Transverse colon (tissue), 4 donors: Measurements from ENCODE around the gene ANO3. TPM values are rescaled to one million over a fixed set of nuclear protein-coding genes. Genes with fewer than 3 reads are reported as not detected.

Experiments
- DNase-seq: peaks from one replicate; pipeline ENCODE4 v3.0.0-alpha.2; 2019
- H3K27ac ChIP-seq, 4 donors: fragments of 200-600 bp; sonication (generic); 2 replicates each; pipeline ENCODE4 v1.5.1; 2016 to 2018; ENCODE audit warnings: inconsistent platforms in 4 of 4
- H3K27me3 ChIP-seq: fragments of 200-600 bp; sonication (generic); 2 replicates; pipeline ENCODE4 v1.5.1; 2017; ENCODE audit warnings: inconsistent platforms
- H3K36me3 ChIP-seq, 4 donors: fragments of 200-600 bp; sonication (generic); 2 replicates each; pipeline ENCODE4 v1.5.1; 2017 to 2019; ENCODE audit warnings: inconsistent platforms in 4 of 4
- H3K4me1 ChIP-seq, 4 donors: fragments of 200-600 bp; sonication (generic); 2 replicates each; pipeline ENCODE4 v1.5.1; 2017 to 2020; ENCODE audit warnings: inconsistent platforms in 4 of 4
- H3K4me3 ChIP-seq, 4 donors: fragments of 200-600 bp; sonication (generic); 1 replicate in 1 of 4; 2 replicates in 3 of 4; pipeline versions ENCODE4 v1.5.1 to v1.6.1; 2017 to 2019; ENCODE audit warnings: inconsistent platforms in 4 of 4
- H3K9me3 ChIP-seq, 2 donors: fragments of 200-600 bp; sonication (generic); 2 replicates each; pipeline ENCODE4 v1.5.1; 2017 to 2019; ENCODE audit warnings: inconsistent platforms in 2 of 2
- EP300 ChIP-seq: sonication (generic); formaldehyde crosslinking; IDR thresholded peaks from one replicate; pipeline ENCODE4 v1.6.1; 2017; ENCODE audit warnings: antibody characterized with exemption, low read depth
- POLR2A ChIP-seq: fragments of 450-650 bp; IDR thresholded peaks from one replicate; pipeline ENCODE4 v1.6.1; 2016; ENCODE audit warnings: antibody characterized with exemption, mild to moderate bottlenecking, moderate library complexity
- POLR2AphosphoS5 ChIP-seq, 3 donors: sonication (generic); formaldehyde crosslinking; IDR thresholded peaks; one replicate each; pipeline ENCODE4 v1.6.1; 2016; ENCODE audit warnings: antibody characterized with exemption in 3 of 3
- WGBS, 2 donors: methylation state at CpG; one replicate each; pipeline ENCODE4 v1.1.5; 2018; ENCODE audit warnings: low coverage in 1 of 2; 5-methylcytosine and 5-hydroxymethylcytosine counted together
- in situ Hi-C, 4 donors: fragments of 200-750 bp; cut with MboI; loops; one replicate each; pipeline versions ENCODE4 v1.15.0 to v1.15.1; 2017; ENCODE audit warnings: low sequenced_read_pairs in 3 of 4, low pct_ligation_motif_present in 1 of 4, low pct_unique_long_range_greater_than_20kb in 1 of 4
- intact Hi-C: fragments of 100-400 bp; cut with DNase I; formaldehyde crosslinking; loops from one replicate; pipeline ENCODE4 v1.15.1; 2023; ENCODE audit warnings: low total_unique reads
- total RNA-seq, 4 donors: library from RNA; depleted of rRNA; stranded (reverse); fragments of >200 nt; gene quantifications; one replicate each; pipeline ENCODE4 v1.1.0, GENCODE V29; 2016
- TF ChIP-seq, protein P1 (sequence below), 5 experiments: fragments of 200-600 bp in 3 of 5; fragments of 450-650 bp in 2 of 5; sonication (generic) in 3 of 5; IDR thresholded peaks; 1 replicate in 2 of 5; 2 replicates in 3 of 5; pipeline ENCODE4 v1.5.1; 2016 to 2017; ENCODE audit warnings: antibody characterized with exemption in 5 of 5, inconsistent platforms in 3 of 5, mild to moderate bottlenecking in 2 of 5, moderate library complexity in 1 of 5

Gene ANO3
- total RNA-seq, 4 donors from 2014 or later, result 0.16 to 0.55 TPM; not detected in 2

DNA sequence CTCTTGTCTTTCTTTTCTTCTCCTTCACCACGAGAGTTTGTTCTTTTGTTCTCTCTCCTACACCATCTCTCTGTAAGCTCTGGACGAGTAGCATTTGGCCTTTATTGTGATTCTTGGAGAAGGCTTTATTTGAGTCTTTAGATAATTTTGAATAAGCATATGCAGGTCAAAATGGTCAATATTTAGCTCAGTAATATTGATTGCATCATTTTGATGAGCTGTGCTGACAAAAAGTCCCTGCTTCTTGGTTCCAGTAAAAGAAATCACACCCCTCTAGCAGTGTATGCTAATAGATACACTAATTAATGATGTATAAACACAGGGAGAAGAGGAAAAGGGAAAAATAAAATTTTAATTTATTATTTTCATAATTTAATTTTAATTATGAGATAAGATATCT, 266.0 kb downstream of the ANO3 start:
- DNase-seq, result no peak

DNA sequence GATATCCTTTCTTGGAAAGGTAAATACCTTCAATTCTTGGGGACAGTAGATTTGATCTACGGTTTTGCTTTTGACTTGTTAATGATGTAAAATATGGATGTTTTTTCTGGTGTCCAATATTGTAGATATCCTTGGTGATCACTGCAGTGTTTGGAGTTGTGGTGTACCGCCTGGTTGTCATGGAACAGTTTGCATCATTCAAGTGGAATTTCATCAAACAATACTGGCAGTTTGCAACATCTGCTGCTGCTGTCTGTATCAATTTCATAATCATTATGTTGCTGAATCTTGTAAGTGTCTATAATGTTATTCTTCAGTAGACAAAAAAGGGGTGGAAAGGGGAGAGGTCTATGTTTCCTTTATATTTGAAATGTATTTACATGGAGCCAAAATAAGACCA, 267.5 kb downstream of the ANO3 start:
- 65 to 86% methylated on average over 2 of the region's 2 CpGs for WGBS, 2 donors
- DNase-seq, result no peak
- intact Hi-C loops, result no loop called here

More for the DNA sequence above, 266.0 kb downstream of the ANO3 start:
- 72 to 87% methylated on average over 2 of the region's 2 CpGs for WGBS, 2 donors
- Histone ChIP-seq H3K27me3 (no peaks in the 10 kb centered on the region), H3K36me3 (no peaks in the 10 kb centered on the region), H3K4me3 (no peak overlapping the region), H3K4me1 (no peaks in the 10 kb centered on the region), H3K9me3 (no peaks in the 10 kb centered on the region), H3K27ac (no peak overlapping the region)
- intact Hi-C loops (no loop called here), in situ Hi-C loops (no loop called here)
- TF ChIP-seq POLR2AphosphoS5 (IDR thresholded peaks at IDR 0.05), result no peak
- TF ChIP-seq, protein P1, sequence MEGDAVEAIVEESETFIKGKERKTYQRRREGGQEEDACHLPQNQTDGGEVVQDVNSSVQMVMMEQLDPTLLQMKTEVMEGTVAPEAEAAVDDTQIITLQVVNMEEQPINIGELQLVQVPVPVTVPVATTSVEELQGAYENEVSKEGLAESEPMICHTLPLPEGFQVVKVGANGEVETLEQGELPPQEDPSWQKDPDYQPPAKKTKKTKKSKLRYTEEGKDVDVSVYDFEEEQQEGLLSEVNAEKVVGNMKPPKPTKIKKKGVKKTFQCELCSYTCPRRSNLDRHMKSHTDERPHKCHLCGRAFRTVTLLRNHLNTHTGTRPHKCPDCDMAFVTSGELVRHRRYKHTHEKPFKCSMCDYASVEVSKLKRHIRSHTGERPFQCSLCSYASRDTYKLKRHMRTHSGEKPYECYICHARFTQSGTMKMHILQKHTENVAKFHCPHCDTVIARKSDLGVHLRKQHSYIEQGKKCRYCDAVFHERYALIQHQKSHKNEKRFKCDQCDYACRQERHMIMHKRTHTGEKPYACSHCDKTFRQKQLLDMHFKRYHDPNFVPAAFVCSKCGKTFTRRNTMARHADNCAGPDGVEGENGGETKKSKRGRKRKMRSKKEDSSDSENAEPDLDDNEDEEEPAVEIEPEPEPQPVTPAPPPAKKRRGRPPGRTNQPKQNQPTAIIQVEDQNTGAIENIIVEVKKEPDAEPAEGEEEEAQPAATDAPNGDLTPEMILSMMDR (IDR thresholded peaks at IDR 0.05), result no peak
- TF ChIP-seq EP300, result no peak
- TF ChIP-seq POLR2A, result no peak

DNA sequence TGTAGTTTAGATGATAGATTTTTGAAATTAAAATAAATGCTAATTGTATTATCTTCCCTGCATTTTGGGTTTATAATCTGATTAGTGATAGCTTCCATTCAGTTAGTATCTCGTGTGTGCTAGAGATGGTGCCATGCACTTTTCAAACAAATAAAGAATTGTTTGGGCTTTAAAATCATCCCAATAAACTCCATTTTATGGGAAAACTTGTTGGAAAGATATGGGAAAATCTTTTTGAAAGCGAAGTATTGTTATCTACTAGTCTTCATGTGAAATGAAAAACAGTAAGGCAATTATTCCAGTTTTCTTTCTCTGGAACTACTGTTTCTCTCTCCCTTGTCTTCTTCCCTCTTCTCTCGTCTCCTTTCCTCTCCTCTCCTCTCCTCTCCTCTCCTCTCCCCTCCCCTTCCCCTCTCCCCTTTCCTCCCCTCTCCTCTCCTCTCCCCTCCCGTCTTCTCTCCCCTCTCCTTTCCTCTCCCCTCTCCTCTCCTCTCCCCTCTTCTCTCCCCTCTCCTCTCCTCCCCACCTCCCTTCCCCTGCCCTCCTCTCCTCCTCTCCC, 268.0 kb downstream of the ANO3 start:
- intact Hi-C loops (no loop called here), in situ Hi-C loops (no loop called here)
- no peak overlapping the region for H3K4me3 ChIP-seq
- no peak overlapping the region for H3K27ac ChIP-seq
- H3K9me3 ChIP-seq, result no peaks in the 10 kb centered on the region
- H3K36me3 ChIP-seq, result no peaks in the 10 kb centered on the region
- WGBS, 2 donors, result 58% methylated on average over 3 of the region's 4 CpGs
- DNase-seq, result no peak
- no peaks in the 10 kb centered on the region for H3K4me1 ChIP-seq
- TF ChIP-seq, protein P1 (IDR thresholded peaks at IDR 0.05), result no peak
- TF ChIP-seq EP300 (no peak), POLR2AphosphoS5 (IDR thresholded peaks at IDR 0.05) (no peak), POLR2A (no peak)
- H3K27me3 ChIP-seq, result no peaks in the 10 kb centered on the region

More for the DNA sequence above, 267.5 kb downstream of the ANO3 start:
- Histone ChIP-seq H3K27ac (no peak overlapping the region), H3K9me3 (no peaks in the 10 kb centered on the region), H3K27me3 (no peaks in the 10 kb centered on the region), H3K4me1 (no peaks in the 10 kb centered on the region), H3K36me3 (no peaks in the 10 kb centered on the region), H3K4me3 (no peak overlapping the region)
- TF ChIP-seq POLR2AphosphoS5 (IDR thresholded peaks at IDR 0.05) (no peak), EP300 (no peak), POLR2A (no peak)
- TF ChIP-seq, protein P1 (IDR thresholded peaks at IDR 0.05), result no peak
- in situ Hi-C loops, result no loop called here

DNA sequence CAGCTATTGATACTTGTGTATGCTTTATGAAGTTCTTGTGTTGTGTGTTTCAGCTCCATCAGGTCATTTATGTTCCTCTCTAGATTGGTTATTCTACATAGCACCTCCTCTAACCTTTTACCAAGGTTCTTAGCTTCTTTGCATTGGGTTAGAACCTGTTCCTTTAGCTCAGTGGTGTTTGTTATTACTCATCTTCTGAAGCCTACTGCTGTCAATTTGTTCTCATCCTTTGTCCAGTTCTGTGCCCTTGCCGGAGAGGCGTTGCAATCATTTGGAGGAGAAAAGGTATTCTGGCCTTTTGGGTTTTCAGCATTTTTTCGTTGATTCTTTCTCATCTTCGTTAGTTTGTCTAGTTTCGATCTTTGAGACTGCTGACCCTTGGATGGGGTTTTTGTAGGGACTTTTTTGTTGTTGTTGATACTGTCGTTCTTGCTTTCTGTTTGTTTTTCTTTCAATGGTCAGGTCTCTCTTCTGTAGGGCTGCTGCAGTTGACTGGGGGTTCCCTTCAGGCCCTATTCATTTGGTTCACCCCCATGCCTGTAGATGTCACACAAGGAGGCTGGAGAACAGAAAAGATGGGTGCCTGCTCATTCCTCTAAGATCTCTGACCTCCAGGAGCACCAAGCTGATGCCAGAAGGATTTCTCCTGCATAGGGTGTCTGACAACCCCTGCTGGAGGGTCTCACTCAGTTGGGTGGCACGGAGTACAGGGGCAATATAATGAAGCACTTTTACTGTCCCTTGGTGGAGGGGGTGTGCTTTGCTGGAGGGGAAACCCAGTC, 276.0 kb downstream of the ANO3 start:
- intact Hi-C loops, result no loop called here
- no peak overlapping the region for H3K4me3 ChIP-seq
- 79 to 80% methylated on average over 1 to 7 of the region's 7 CpGs for WGBS, 2 donors
- in situ Hi-C loops, result no loop called here
- no peaks in the 10 kb centered on the region for H3K4me1 ChIP-seq
- H3K27ac ChIP-seq, result no peak overlapping the region
- peaks cover 0 to 1% of the 10 kb centered on the region in 2 donors for H3K9me3 ChIP-seq
- DNase-seq, result no peak
- no peaks in the 10 kb centered on the region for H3K36me3 ChIP-seq
- no peaks in the 10 kb centered on the region for H3K27me3 ChIP-seq
- TF ChIP-seq POLR2AphosphoS5 (IDR thresholded peaks at IDR 0.05), result no peak
- TF ChIP-seq POLR2A, result no peak
- no peak for TF ChIP-seq EP300
- TF ChIP-seq, protein P1 (IDR thresholded peaks at IDR 0.05), result no peak
